ENCODE results near the gene PDGFC.

PDGFC gene, protein sequence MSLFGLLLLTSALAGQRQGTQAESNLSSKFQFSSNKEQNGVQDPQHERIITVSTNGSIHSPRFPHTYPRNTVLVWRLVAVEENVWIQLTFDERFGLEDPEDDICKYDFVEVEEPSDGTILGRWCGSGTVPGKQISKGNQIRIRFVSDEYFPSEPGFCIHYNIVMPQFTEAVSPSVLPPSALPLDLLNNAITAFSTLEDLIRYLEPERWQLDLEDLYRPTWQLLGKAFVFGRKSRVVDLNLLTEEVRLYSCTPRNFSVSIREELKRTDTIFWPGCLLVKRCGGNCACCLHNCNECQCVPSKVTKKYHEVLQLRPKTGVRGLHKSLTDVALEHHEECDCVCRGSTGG

DNA sequence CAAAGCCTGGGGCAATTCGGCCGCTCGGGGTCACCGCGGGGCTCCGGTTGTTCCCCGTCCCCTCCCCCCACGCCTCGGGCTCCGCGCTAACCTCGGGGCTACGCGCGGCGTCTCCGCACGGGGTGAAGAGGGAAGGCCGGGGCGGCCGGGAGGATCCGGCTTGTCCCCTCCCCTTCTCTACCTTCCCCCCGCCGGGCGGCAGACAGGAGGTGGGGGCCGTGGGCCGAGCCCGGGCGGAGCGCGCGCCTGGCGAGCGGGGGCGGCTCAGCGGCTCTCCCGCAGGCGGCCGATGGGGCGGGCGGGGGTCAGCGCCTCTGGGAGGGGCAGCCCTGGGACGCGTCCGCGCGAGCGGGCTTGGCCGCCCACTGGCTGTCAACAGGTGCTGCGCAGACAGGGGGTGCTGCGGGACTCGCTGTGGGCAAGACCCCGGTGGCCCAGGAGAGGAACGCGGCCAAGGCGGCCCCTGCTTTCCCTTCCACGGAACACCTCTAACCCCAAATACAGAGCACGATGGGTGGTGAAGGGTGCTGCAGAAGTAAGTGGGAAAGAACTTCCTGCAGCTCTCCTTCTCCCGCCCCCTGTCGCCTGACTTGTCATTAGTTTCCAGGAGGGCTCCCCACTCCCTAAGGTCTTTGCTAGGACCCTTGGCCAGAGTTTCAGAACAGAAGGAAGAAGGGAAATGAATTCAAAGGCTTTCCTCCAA is at the start of gene PDGFC:
TSS of gene PDGFC (minus strand) at position 124 of the 703 bp plus-strand sequence. CDS start 896 bp downstream, outside the sequence.
- DNase-seq = no peak

DNA sequence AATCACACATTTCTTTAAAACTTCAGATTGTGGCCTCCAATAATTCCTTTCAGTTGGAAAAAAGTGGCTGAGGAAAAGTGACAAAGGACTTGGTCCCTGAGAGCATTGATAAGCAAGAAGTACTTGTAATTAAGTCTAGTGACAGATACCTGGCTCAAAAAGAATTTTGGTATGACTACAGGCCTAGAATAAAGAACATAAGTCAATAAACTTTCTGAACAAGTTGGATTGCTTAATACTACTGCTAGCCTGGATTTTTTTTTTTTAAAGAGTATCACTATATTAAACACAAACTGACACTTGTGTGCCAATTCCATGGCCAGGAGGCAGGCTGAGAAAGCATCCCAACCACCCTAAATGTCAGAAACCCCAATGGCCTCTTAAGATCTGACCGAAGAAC is 49.3 kb upstream of the PDGFC start:
- no peak for DNase-seq

DNA sequence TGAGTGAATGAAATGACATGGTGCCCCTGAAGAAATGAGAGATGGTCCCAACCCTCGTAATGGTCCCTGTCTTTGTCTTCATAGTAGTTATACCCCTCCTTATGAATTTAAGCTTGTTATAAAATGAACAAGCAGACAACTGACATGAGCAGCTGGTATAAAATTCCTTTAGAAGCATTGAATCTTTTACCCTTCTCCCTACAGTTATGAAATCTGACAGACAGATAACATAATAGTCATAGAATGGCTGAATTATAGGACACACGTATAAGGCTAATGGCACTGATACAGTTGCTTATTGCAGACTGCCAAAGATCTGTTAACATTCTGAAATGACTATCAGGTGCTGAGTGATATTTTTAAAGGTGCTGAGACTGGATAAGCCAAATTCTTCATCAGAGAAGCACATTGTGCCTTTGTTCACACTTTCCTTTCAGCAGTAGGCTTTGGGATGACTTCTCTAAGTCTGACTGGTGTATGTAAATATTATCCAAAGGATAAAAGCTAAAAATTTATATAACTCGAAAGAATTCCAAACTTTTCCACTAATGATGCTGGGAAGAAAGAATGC is 47.4 kb upstream of the PDGFC start:
- DNase-seq = no peak

DNA sequence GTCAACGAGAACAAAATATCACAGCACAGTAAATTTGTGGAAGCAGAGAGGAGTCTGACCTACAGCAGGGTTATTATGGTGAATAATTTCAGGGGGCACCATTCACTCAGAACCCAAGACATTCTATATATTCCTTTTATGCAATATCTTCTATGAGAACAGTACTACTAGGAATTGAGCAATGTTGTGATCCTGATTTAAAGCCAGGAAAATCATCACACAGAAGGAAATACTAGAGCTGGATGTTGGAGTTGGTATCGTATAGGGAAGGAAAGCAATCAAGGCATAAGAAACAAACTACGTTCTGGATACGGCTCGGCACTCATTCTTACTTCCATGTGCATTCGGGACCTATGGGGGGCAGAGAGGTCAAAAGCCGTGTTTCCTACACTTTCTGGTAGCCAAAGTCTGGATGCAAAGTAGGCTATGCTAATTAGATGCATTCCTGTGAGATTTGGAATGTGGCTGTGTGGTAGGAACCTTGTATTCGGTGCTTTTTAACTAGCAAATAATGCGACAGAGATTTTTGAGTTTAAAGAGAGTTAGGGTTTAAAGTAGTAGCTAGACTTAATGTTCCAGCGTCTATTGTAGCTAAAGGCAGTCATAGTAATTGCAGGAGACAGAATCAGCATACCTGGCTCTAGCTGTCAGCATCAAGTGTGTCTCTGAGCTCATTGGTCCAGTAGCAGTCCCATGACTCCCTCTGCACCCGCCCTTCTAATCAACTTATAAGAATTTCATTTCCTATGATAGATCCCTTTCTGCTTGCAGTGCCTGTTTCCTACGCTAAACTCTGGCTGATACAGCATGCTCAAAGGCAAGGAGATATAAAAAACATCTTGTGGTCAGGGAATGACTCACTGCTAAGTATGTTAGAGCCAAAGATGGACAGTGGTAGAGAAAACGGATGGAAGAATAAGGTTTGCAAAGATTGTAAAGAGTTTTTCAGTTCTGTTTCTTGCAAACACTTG is 43.3 kb upstream of the PDGFC start:
- DNase-seq = no peak

DNA sequence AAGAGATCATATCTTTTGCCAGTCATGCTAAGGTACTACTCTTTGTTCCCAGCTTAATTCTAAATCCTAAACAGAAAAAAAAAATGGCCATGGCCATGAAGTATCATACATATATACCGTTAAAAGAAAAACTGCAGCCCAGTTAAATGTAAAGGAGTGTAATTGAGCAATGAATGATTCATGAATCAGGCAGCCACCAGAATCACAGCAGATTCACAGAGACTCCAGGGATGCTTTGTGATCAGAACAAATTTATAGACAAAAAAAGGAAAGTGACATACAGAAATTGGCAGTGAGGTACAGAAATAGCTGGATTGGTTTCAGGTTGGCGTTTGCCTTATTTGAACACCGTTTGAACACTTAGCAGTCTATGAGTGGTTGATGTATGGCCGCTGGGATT is 42.1 kb upstream of the PDGFC start:
- no peak for DNase-seq

DNA sequence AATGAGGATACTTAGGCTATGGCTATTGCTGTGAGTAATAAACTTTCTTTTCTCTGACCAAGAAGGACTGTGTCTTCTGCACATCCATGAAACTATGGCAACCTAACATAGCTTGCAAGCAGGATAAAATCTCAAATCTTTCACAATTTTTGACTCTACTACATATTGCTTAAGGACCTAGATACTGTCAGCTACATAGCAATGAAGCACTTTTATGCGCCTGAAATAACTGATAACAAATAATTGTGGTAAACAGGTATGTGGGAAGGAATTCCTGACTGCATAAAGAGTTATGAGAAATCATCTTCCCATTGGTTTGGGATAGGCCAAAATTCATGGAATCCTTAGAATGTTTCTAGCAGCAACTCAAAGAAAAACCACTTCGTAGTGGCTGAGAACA is 41.2 kb upstream of the PDGFC start:
- DNase-seq = no peak

DNA sequence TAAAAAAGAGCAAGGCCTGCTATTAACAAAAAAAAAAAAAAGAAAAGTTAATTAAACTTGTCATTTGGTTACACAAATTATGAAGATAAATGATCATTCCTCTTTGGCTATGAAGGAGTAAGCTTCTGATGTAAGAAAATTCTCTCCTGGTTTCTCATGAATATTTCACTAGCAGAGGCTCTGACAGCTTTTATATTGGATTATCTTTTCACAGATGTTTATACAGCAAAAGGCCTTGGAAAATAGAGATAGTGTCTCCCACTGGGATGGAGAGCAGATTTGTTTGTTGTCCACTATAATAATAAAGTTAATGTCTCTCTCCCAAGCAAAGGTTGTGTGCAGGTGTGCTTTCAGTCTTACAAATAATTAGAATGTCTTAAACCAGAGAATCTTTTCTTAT is 40.7 kb upstream of the PDGFC start:
- DNase-seq = no peak

DNA sequence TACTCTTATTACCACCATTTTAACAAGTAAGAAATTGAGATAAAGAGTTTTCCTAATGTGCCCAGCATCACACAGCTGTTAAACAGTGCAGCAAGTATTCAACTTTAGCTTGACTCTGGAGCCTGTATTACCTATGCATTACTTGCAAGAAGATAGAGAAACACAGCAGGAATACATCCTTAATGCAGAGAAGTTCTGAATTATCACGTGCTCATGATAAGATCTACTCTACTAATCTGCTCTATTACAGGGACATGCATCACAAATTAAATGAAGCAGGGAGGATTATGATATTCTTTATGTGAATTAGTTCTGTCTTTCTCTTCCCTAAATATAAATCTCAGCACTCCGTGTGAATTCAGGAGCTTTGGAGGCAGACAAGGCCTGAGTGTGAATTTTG is 39.0 kb upstream of the PDGFC start:
- no peak for DNase-seq

DNA sequence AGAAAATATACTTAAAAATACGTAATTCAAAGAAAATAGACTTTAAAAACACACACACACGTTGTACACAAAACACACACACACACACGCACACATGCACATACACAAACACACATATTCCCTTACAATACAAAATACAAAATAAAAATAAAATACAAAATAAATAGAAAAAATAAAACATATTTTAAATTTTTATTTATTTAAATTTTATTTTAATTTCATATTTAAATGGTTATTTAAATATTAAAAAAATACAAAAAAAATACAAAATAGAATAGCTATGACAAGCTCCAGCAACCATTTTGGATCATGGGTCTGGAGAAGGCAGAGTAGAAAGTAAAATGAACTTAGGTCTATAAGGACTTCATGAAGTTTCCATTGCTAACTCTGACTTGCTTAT is 34.2 kb upstream of the PDGFC start:
- DNase-seq = no peak

DNA sequence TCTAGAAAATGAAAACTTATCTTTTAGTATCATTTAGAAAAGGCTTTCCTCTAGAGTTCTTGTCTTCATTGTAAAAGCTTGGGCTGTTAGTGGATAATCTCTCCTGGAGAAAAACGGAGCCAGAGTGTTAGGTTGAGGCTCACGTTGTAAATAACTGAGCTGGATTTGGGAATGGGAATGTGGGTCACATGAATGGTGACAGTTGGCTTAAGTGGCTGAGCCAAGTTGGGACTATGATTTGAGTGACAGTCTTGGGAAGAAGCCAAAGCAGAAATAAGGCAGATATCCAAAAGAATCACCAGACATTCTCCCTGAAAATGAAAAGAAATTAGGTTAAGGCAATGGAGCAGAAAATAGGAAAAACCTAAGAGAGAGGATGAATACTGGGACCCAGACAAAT is 33.6 kb upstream of the PDGFC start:
- no peak for DNase-seq

DNA sequence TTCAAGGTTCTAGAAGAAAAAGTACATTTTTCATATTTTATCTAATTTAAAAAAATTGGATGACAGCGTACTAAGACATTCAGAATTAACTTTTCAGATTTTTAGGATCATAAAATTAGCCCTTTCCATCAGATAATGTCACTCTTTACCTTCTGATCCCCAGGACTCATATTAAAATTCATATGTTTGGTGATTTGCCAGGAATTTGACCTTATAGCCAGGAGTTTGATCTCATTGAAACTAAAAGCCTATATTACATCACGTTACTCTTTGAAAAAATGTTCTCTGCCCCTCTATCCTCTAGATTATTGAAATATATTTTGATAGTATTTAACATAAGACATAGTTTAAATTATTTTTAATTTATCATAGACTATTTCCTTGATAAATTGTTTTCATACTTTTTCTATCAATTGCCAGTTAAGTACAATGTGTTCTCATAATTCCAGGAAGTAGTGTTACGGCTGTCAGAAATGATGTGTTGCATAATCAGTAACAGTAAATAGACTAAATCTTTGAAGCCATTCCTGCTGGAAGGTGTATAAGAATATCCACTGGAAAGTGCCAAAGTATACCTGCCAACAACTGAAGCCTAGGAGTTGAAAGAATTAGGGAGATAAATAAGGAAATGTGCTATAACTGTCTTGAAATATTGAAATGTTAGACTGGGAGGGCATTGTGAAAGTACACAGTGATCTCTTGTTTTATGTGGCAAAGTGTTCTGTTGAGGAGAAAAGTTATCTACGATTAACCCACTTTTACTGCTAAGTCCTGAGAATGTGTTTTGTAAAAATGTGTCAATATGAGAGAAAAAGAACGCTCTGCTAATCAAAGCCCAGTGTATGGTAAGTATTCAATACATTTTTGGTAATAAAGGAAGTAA is 32.9 kb upstream of the PDGFC start:
- no peak for DNase-seq

DNA sequence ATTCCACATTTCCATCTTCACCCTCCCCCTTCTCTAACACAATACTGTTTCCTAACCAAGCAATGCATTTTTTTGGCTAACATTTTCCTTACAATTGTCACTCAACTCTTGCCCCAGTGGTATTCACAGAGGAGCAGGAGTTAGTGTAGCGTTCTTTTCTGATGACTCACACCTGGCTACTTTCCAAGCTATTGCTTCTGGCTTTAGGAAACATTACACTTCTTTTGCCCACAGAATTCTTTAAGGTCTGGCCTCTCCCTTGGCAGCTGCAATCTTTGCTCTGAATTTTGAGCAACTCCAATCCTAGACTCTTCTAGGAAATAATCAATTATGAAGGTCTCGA is 27.5 kb upstream of the PDGFC start:
- DNase-seq = no peak

DNA sequence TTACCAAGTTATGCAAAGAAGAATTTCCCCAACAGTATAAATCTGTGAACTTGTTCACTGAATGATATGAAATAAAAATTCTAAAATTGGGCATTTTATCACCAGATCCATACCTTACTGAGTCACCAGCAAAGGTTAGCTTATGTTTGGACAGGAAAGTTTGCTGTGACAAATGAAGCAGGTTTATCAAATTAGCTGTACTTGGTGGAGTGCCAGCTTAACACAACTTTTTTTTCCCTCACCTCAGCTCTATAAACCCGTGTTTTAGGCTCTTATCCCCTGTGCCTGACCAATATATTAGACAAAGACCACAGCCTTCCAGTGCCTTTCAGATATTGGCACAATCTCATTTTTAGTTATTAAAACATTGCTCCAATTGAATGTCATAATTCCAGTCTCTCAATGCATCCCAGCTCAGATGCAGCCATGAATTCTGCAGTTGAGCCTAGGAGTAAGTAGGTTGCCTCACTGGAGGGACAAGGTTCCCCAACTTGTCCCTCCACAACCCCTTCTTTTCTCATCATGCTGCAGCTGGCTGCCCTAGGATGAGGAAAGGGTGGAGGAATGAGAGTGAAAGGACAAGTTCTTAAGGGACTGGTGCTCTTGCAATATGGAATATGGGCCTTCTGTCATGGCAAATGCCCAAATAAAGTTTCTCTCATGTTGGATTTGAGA is 27.0 kb upstream of the PDGFC start:
- no peak for DNase-seq

DNA sequence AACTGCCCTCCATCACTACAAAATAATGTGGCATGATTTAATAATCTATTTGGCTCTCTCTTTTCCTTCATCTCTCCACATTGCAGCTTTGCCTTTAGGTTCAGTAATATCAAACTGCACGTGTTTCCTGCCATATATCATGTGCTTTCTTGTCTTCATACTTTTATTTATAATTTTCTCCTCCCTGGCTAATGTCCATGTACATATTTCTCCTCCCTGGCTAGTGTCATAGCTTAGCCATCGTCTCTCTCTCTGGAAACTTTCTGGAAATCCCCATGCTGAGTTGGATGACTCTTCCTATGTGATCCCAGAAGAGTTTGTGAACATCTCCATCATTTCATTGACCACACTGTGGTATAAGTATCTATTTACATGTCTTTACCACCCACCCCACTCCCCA is 21.3 kb upstream of the PDGFC start:
- DNase-seq = no peak

DNA sequence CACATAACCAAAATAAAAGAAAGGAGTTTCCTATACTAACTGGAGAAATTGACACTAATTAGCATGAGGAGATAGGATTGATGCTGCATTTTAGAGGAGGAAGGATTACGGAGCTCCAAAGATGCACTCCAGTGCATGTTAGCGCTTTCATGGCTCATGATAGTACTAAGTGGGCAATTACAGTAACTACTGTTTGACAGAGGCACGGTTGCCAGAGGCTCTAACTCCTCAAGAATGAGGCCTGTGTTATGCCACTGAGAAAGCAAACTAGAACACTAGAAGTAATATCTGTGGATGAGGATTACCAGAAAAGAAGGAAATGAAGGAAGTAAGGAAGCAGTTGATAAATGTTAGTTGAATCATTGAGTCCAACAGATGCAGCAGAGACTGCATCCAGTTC is 19.6 kb upstream of the PDGFC start:
- no peak for DNase-seq

DNA sequence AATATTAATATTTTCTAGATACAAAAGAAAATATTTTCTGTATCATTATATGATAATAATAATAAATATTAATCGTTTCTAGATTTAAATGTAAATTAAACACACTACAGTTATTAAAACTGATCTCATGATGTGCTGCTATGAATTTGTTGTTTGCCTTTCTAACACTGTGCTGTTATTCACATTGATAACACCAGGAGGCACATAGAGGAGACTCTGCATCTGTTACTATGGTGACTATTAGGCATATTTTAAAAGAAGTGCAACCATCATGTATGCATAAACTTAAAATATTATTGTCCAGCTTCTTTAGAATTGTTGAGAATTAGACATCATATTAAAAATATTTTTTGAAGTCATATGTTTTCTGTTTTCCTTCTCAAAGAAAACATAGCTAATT is 11.8 kb upstream of the PDGFC start:
- DNase-seq = no peak

DNA sequence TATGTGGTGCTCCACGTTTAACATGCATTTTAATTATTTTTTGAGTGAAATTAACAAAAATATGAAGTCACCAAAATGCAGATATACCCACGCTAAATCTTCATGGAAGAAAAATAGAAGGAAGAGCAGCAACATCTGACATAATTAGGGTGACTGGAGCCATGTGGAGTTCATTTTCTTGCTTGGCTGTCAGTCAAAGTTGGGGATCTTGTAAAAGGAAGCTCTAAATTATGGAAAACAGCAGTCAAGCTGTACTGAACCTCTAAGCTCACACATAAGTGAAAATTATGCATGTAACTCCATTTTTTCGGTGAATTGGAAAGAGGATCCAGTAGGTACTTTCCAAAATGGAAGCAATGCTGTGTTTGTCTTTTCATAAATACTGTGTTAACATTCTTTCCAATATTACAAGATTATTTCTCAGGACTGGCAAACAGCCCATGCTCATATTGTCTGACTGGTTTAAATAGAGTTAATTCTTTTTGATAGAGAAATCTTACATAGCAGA is 9.7 kb upstream of the PDGFC start:
- DNase-seq = no peak

DNA sequence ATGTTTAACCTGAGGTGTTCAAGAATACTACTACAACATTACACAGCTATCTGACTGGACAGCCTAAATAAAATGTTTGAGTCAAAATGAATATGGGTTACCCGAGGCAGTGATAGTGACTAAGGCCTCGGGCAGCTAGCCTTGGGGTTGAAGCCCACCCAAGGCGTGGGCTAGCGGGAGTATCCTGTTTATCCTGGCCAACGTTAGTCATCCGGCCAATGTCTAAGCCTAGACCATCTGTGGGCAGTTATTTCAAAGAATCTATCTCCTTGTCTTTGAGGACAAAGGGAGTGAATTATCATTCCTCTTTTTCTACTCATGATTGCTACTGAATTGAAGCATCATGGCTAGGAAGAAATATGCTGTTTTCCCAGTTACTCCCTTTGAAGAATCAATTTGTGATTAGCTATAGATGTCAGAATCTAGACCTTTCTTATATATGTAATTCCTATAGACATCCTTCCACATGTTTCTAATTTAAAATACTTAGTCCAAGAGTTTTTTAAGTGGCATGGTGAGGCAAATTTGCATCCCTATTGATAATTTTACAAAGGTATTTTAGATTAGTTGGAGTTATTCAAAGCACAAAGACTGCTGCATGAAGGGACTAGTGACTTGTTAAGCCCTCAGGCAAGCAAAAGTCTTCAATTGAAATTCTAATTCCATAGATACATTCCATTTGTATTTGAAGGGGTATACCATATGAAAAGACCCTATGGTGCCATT is 6.0 kb upstream of the PDGFC start:
- DNase-seq = no peak

DNA sequence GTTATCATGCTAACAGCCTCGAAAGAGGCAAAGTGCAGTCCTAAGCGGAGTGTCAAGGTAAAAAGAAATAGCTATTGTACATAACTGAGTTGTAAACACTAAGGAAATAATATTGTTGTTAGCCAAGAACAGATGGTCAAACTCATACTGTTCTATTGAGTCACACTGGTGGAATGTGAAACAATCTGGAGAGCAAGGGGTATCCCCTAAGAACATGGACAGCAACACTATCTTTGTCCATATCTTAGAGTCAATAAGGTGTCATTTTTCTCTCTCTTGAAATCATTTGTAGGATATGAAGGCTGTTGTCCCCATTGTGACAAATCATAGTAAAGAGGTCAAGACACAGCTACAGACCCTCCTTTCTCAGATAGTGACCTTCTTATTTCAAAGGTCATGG is 4.5 kb upstream of the PDGFC start:
- DNase-seq = no peak

DNA sequence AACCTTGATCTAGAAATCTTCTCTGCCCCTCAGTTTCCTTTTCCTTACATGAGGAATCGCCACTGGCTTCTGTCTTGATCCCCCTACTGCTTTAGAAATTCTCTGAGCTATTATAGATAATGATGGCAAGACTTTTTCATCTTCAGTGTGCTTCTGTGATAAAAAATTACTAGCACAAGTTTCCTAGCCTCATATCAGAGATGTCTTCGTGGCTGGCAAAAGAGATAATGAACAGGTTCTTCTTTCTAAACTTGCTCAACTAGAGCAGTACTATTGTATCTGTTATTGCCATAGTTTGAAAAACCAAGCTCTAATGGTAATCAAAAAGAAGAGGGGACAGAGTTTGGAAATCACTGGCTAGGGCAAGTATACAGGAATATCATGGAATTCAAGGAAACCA is 4.1 kb upstream of the PDGFC start:
- no peak for DNase-seq

DNA sequence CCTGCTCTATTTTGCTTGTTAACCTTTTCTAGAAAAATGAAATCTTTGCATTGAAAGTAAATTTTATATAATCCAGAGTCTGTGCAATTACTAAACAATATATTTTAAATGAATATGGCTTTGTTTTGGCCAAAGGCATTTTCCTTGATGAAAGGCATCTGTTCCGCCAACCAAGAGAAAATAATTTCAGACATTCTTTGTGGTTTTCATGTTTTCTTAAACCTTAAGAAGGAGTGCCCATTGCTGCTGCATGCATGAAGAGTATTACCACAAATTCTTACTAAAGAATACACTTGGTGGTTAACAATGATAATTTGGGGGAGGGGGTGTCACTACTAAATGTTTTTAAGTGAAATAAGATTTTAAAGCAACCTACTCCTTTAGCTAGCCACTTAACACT is 2.7 kb upstream of the PDGFC start:
- no peak for DNase-seq

Measured in NCI-H1436 (cell line).